GM23338 (cell line): ENCODE measurements around the gene GPRIN2. TPM values are rescaled to one million over a fixed set of nuclear protein-coding genes. Genes with fewer than 3 reads are reported as not detected.
"Not testable (repeated sequence)": the region's sequence is repeated elsewhere in the genome, so short reads cannot be mapped to it uniquely, and the experiment has no call there.

Source experiments
- ATAC-seq: fragments of 200-7000 bp; cut with Tn5 transposase; 3 replicates; pipeline ENCODE4 v1.9.1; 2020
- DNase-seq: peaks from one replicate; pipeline ENCODE4 v3.0.0-alpha.2; 2015; ENCODE audit warnings: low spot score
- H2AFZ ChIP-seq: fragments of 200-600 bp; sonication (generic); 2 replicates; pipeline ENCODE4 v1.8.0; 2016; ENCODE audit warnings: antibody characterized with exemption, mild to moderate bottlenecking, moderate library complexity
- H3F3A ChIP-seq: fragments of 200-600 bp; sonication (generic); replicated peaks from 2 replicates; pipeline ENCODE4 v1.8.0; 2017; ENCODE audit warnings: antibody characterized with exemption, mixed run types, low read depth
- H3K27ac ChIP-seq: fragments of 200-600 bp; sonication (generic); 2 replicates; pipeline ENCODE4 v1.6.1; 2016; ENCODE audit warnings: low read depth
- H3K27me3 ChIP-seq: fragments of 200-600 bp; sonication (generic); 2 replicates; pipeline ENCODE4 v1.8.0; 2016; ENCODE audit warnings: mild to moderate bottlenecking, mixed run types, moderate library complexity; ENCODE audit not compliant: insufficient read depth
- H3K36me3 ChIP-seq: fragments of 200-600 bp; sonication (generic); 2 replicates; pipeline ENCODE4 v1.8.0; 2016; ENCODE audit warnings: mild to moderate bottlenecking; ENCODE audit not compliant: insufficient read depth
- H3K4me1 ChIP-seq: fragments of 200-600 bp; sonication (generic); 2 replicates; pipeline ENCODE4 v1.8.0; 2016; ENCODE audit warnings: mild to moderate bottlenecking, moderate library complexity; ENCODE audit not compliant: insufficient read depth
- H3K4me2 ChIP-seq: fragments of 200-600 bp; sonication (generic); 2 replicates; pipeline ENCODE4 v1.7.1; 2017; ENCODE audit warnings: mixed run types
- H3K4me3 ChIP-seq: fragments of 200-600 bp; sonication (generic); 2 replicates; pipeline ENCODE4 v1.6.1; 2016; ENCODE audit warnings: mixed run types
- H3K79me2 ChIP-seq: fragments of 200-600 bp; sonication (generic); replicated peaks from 2 replicates; pipeline ENCODE4 v1.8.0; 2017; ENCODE audit warnings: mild to moderate bottlenecking; ENCODE audit not compliant: insufficient read depth
- H3K9me2 ChIP-seq: fragments of 200-600 bp; sonication (generic); 2 replicates; pipeline ENCODE4 v1.8.0; 2017; ENCODE audit not compliant: insufficient read depth
- H4K20me1 ChIP-seq: fragments of 200-600 bp; sonication (generic); replicated peaks from 2 replicates; pipeline ENCODE4 v1.8.0; 2017; ENCODE audit warnings: mild to moderate bottlenecking; ENCODE audit not compliant: insufficient read depth
- H3K27ac Mint-ChIP-seq: 2 replicates; pipeline ENCODE4 v1.8.0; 2020; ENCODE audit warnings: inconsistent platforms, mild to moderate bottlenecking, moderate library complexity, mixed read lengths
- H3K27me3 Mint-ChIP-seq: 3 replicates; pipeline ENCODE4 v1.8.0; 2022; ENCODE audit warnings: low read depth, mild to moderate bottlenecking, moderate library complexity, mixed read lengths, inconsistent platforms; ENCODE audit not compliant: insufficient read depth, poor library complexity
- H3K36me3 Mint-ChIP-seq: 3 replicates; pipeline ENCODE4 v1.8.0; 2021; ENCODE audit warnings: low read depth, mild to moderate bottlenecking, inconsistent platforms, moderate library complexity, mixed read lengths
- H3K4me1 Mint-ChIP-seq: 3 replicates; pipeline ENCODE4 v1.8.0; 2020; ENCODE audit warnings: mild to moderate bottlenecking, inconsistent platforms, mixed read lengths
- H3K4me3 Mint-ChIP-seq: 3 replicates; pipeline ENCODE4 v1.8.0; 2021; ENCODE audit warnings: moderate library complexity, mild to moderate bottlenecking, inconsistent platforms, mixed read lengths
- H3K9me3 Mint-ChIP-seq: 3 replicates; pipeline ENCODE4 v1.8.0; 2020; ENCODE audit warnings: moderate library complexity, mild to moderate bottlenecking, inconsistent platforms, mixed read lengths
- CREB1 ChIP-seq: fragments of 250-450 bp; sonication (Bioruptor Pico); IDR thresholded peaks from 2 replicates; pipeline ENCODE4 v1.5.0; 2020; ENCODE audit warnings: low read depth, mild to moderate bottlenecking, moderate library complexity
- EZH2 ChIP-seq: fragments of 200-600 bp; sonication (generic); IDR thresholded peaks from one replicate; pipeline ENCODE4 v1.8.0; 2017; ENCODE audit warnings: antibody characterized with exemption, mild to moderate bottlenecking, low read depth; ENCODE audit not compliant: unreplicated experiment
- EZH2phosphoT487 ChIP-seq: fragments of 200-600 bp; sonication (generic); IDR thresholded peaks from one replicate; pipeline ENCODE4 v1.8.1; 2018; ENCODE audit warnings: antibody characterized with exemption; ENCODE audit not compliant: unreplicated experiment
- JUNB ChIP-seq: IDR thresholded peaks from one replicate; pipeline ENCODE4 v1.6.1; 2016; ENCODE audit warnings: antibody characterized with exemption; ENCODE audit not compliant: unreplicated experiment
- NANOG ChIP-seq: IDR thresholded peaks from 2 replicates; pipeline ENCODE4 v1.6.1; 2016; ENCODE audit warnings: antibody characterized with exemption, borderline replicate concordance
- POLR2AphosphoS5 ChIP-seq: IDR thresholded peaks from 2 replicates; pipeline ENCODE4 v1.6.1; 2016; ENCODE audit warnings: antibody characterized with exemption, low read depth
- REST ChIP-seq: IDR thresholded peaks from one replicate; pipeline ENCODE4 v1.6.1; 2018; ENCODE audit warnings: antibody characterized with exemption; ENCODE audit not compliant: unreplicated experiment
- STAT1 ChIP-seq: IDR thresholded peaks from one replicate; pipeline ENCODE4 v1.6.1; 2016; ENCODE audit warnings: antibody characterized with exemption; ENCODE audit not compliant: unreplicated experiment
- ZNF114 ChIP-seq: fragments of 250-450 bp; sonication (Bioruptor Pico); IDR thresholded peaks from 2 replicates; pipeline ENCODE4 v1.5.0; 2020; ENCODE audit warnings: mild to moderate bottlenecking, moderate library complexity
- ZNF331 ChIP-seq: fragments of 250-450 bp; sonication (Bioruptor Pico); IDR thresholded peaks from 2 replicates; pipeline ENCODE4 v1.5.0; 2020; ENCODE audit warnings: low read depth, mild to moderate bottlenecking, moderate library complexity
- ZNF462 ChIP-seq: fragments of 250-450 bp; sonication (Bioruptor Pico); IDR thresholded peaks from 2 replicates; pipeline ENCODE4 v1.5.0; 2020; ENCODE audit warnings: mild to moderate bottlenecking, moderate library complexity
- polyA plus RNA-seq: library from polyadenylated mRNA; unstranded; fragments of >200 nt; fragmentation: Nextera tagmentation; extraction: Ambion mirVana; gene quantifications from 2 replicates; pipeline ENCODE4 v1.2.1, GENCODE V29; 2016
- total RNA-seq: library from RNA; depleted of rRNA; stranded (reverse); fragments of >200 nt; shearing (Covaris generic); gene quantifications from 2 replicates; pipeline ENCODE4 v1.2.3, GENCODE V29; 2014
- TF ChIP-seq, protein P1 (sequence below): IDR thresholded peaks from 2 replicates; pipeline ENCODE4 v1.6.1; 2016; ENCODE audit warnings: antibody characterized with exemption

Gene GPRIN2
- total and polyA plus RNA-seq, 2 experiments from 2014 or later = 2.9 to 28.5 TPM

DNA sequence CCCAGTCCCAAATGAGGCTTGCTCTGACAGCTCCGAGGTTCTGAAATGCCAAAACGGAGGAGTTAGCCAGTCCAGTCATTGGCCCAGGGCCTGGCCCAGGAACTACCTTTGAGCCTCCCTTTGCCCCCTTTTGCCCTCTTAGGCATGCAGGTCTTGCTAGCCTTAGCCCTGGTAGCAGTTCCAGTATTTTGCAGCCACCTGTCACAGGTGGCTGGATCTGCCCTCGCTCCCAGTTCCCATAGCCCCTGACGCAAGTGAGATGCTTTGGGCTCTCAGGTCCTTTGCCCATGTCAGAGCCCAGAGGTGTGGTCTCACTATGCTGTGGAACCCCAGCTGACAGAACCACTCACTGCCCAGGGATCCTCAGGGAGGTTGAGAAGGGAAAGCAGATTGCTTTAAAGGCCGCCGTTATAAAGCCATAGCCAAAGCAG lies 42.0 kb downstream of the GPRIN2 start:
- H3K9me2 ChIP-seq = peaks cover 9% of the 10 kb centered on the region; the same call in 1 of the 2 replicates
- H3K4me1 ChIP-seq = no peaks in the 10 kb centered on the region
- H3K27ac ChIP-seq = no peak overlapping the region
- H3K4me2 ChIP-seq = no peak overlapping the region
- ATAC-seq (no peak), DNase-seq (no peak)
- Mint-ChIP-seq H3K36me3 (no peaks in the 10 kb centered on the region), H3K27ac (no peak overlapping the region), H3K9me3 (no peaks in the 10 kb centered on the region), H3K4me3 (no peak overlapping the region), H3K4me1 (no peaks in the 10 kb centered on the region), H3K27me3 (peaks cover 4% of the 10 kb centered on the region)
- H2AFZ ChIP-seq = peak overlapping the region; percentile 86
- no peaks in the 10 kb centered on the region for H3K27me3 ChIP-seq
- no peak overlapping the region for H3K4me3 ChIP-seq
- H3K79me2 ChIP-seq = no peaks in the 10 kb centered on the region
- H4K20me1 ChIP-seq = no peaks in the 10 kb centered on the region
- no peaks in the 10 kb centered on the region; the same call in 1 of the 2 replicates for H3K36me3 ChIP-seq
- no peak for TF ChIP-seq CREB1 (CRISPR knock-in tag)
- no peak for TF ChIP-seq EZH2
- no peak for TF ChIP-seq REST
- TF ChIP-seq ZNF462 (CRISPR knock-in tag) = no peak
- no peak for TF ChIP-seq ZNF114 (CRISPR knock-in tag)
- TF ChIP-seq STAT1 = no peak
- TF ChIP-seq POLR2AphosphoS5 = no peak
- TF ChIP-seq NANOG = no peak
- TF ChIP-seq JUNB = no peak
- no peak for TF ChIP-seq EZH2phosphoT487
- TF ChIP-seq ZNF331 (CRISPR knock-in tag) = no peak
- TF ChIP-seq, protein P1, sequence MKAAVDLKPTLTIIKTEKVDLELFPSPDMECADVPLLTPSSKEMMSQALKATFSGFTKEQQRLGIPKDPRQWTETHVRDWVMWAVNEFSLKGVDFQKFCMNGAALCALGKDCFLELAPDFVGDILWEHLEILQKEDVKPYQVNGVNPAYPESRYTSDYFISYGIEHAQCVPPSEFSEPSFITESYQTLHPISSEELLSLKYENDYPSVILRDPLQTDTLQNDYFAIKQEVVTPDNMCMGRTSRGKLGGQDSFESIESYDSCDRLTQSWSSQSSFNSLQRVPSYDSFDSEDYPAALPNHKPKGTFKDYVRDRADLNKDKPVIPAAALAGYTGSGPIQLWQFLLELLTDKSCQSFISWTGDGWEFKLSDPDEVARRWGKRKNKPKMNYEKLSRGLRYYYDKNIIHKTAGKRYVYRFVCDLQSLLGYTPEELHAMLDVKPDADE = no peak
- no peaks in the 10 kb centered on the region for H3F3A ChIP-seq

- not testable (repeated sequence) for H3K4me1 ChIP-seq, H3K36me3 ChIP-seq, H3K4me2 ChIP-seq, DNase-seq, H3K27me3 Mint-ChIP-seq, H3K4me1 Mint-ChIP-seq, H2AFZ ChIP-seq, H3K4me3 ChIP-seq, H3K36me3 Mint-ChIP-seq, H3K27ac Mint-ChIP-seq, H3K27ac ChIP-seq, H3F3A ChIP-seq, H3K9me2 ChIP-seq, H3K9me3 Mint-ChIP-seq, H3K4me3 Mint-ChIP-seq, H3K79me2 ChIP-seq, H3K27me3 ChIP-seq, H4K20me1 ChIP-seq, ATAC-seq
Measured at GRCh38 chr10:46513333-46513732, 43.1 kb downstream of the GPRIN2 start.
